HCT116 (cell line): ENCODE data around the gene TARBP2. TPM values are rescaled to one million over a fixed set of nuclear protein-coding genes. Genes with fewer than 3 reads are reported as not detected.

Experiments used
- ATAC-seq: fragments of 200-7000 bp; cut with Tn5 transposase; 2 replicates; pipeline ENCODE4 v1.9.1; 2020; ENCODE audit warnings: mild to moderate bottlenecking, moderate library complexity
- BruUV-seq: library from RNA; stranded (reverse); fragments of 400-500 nt; replicated peaks from 2 replicates; lab custom pipeline; 2021; lab: Mats Ljungman, UMichigan
- CTCF ChIA-PET: fragments of 300-600 bp; sonication (Branson Sonifier 250); formaldehyde crosslinking; loops from one replicate; lab custom pipeline; 2021; ENCODE audit warnings: antibody characterized with exemption; lab: Charles Lee
- POLR2A ChIA-PET: fragments of 300-600, 350-600 bp; sonication (Branson Sonifier 250); formaldehyde crosslinking; loops from one replicate; lab custom pipeline; 2021; ENCODE audit warnings: antibody characterized with exemption; lab: Charles Lee
- RAD21 ChIA-PET, 2 experiments: fragments of 300-600 bp; sonication (Branson Sonifier 250); formaldehyde crosslinking; loops; one replicate each; lab custom pipeline; 2023; ENCODE audit warnings: low total read pairs in 2 of 2; ENCODE audit not compliant: uncharacterized antibody in 2 of 2, unreplicated experiment in 2 of 2, low non-redundant PET in 1 of 2; lab: Charles Lee
- DNase-seq: peaks from one replicate; pipeline ENCODE4 v3.0.0-alpha.2; 2010; ENCODE audit warnings: low read depth, low spot score
- H2AFZ ChIP-seq: fragments of 200-600 bp; shearing (Covaris generic), sonication (generic); 2 replicates; pipeline ENCODE4 v1.6.1; 2017; ENCODE audit warnings: low read depth, mixed run types, mixed read lengths, antibody characterized with exemption, low read length; ENCODE audit not compliant: poor library complexity, severe bottlenecking
- H3K27ac ChIP-seq: 2 replicates; pipeline ENCODE4 v1.5.1; 2012; ENCODE audit warnings: low read depth, low read length
- H3K27me3 ChIP-seq: fragments of 200-600 bp; sonication (generic); 2 replicates; pipeline ENCODE4 v1.6.1; 2016; ENCODE audit warnings: mixed run types, low read length, mixed read lengths; ENCODE audit not compliant: insufficient read depth
- H3K36me3 ChIP-seq, 2 experiments: fragments of 200-500 bp in 1 of 2; fragments of 200-600 bp in 1 of 2; sonication (Bioruptor generic) in 1 of 2; sonication (generic) in 1 of 2; 2 replicates each; pipeline versions ENCODE4 v1.5.1 to v1.6.1; 2014 to 2016; ENCODE audit warnings: low read length in 2 of 2, inconsistent platforms in 1 of 2, mixed read lengths in 1 of 2, mixed run types in 1 of 2; ENCODE audit not compliant: insufficient read depth in 2 of 2, control insufficient read depth in 1 of 2
- H3K4me1 ChIP-seq, 2 experiments: fragments of 200-600 bp in 1 of 2; sonication (generic) in 1 of 2; 2 replicates each; pipeline versions ENCODE4 v1.5.1 to v1.6.1; 2012 to 2017; ENCODE audit warnings: low read length in 2 of 2, inconsistent platforms in 1 of 2, mild to moderate bottlenecking in 1 of 2, mixed read lengths in 1 of 2, mixed run types in 1 of 2, moderate library complexity in 1 of 2; ENCODE audit not compliant: insufficient read depth in 2 of 2, control insufficient read depth in 1 of 2
- H3K4me2 ChIP-seq: fragments of 200-600 bp; sonication (generic); 2 replicates; pipeline ENCODE4 v1.6.1; 2017; ENCODE audit warnings: mixed run types, low read length, mixed read lengths
- H3K4me3 ChIP-seq, 2 experiments: fragments of 200-600 bp in 1 of 2; sonication (generic) in 1 of 2; replicated peaks in 1 of 2; 2 replicates each; pipeline ENCODE4 v1.5.1; 2011 to 2016; ENCODE audit warnings: low read length in 2 of 2, control low read depth in 1 of 2, low read depth in 1 of 2, mild to moderate bottlenecking in 1 of 2, mixed read lengths in 1 of 2, mixed run types in 1 of 2
- H3K79me2 ChIP-seq: fragments of 200-600 bp; sonication (generic); 2 replicates; pipeline ENCODE4 v1.6.1; 2017; ENCODE audit warnings: mild to moderate bottlenecking, mixed run types, low read length, moderate library complexity, mixed read lengths; ENCODE audit not compliant: insufficient read depth
- H3K9ac ChIP-seq: fragments of 200-600 bp; sonication (generic); 2 replicates; pipeline ENCODE4 v1.6.1; 2016; ENCODE audit warnings: low read length, mixed read lengths
- H3K9me2 ChIP-seq: fragments of 200-600 bp; sonication (generic), shearing (Covaris generic); 2 replicates; pipeline ENCODE4 v1.6.1; 2017; ENCODE audit warnings: mixed run types, mild to moderate bottlenecking, moderate library complexity; ENCODE audit not compliant: insufficient read depth
- H3K9me3 ChIP-seq, 2 experiments: fragments of 200-500 bp in 1 of 2; fragments of 200-600 bp in 1 of 2; sonication (Bioruptor generic) in 1 of 2; sonication (generic) in 1 of 2; 2 replicates each; pipeline ENCODE4 v1.6.1; 2014 to 2017; ENCODE audit warnings: low read length in 2 of 2, mixed read lengths in 2 of 2, inconsistent platforms in 1 of 2, low read depth in 1 of 2, mild to moderate bottlenecking in 1 of 2, mixed run types in 1 of 2, moderate library complexity in 1 of 2; ENCODE audit not compliant: control insufficient read depth in 1 of 2, insufficient read depth in 1 of 2
- H4K20me1 ChIP-seq: fragments of 200-600 bp; sonication (generic), shearing (Covaris generic); 2 replicates; pipeline ENCODE4 v1.6.1; 2017; ENCODE audit warnings: mixed run types, mild to moderate bottlenecking, moderate library complexity; ENCODE audit not compliant: insufficient read depth
- ATF3 ChIP-seq: IDR thresholded peaks from 2 replicates; pipeline ENCODE4 v1.6.1; 2012
- CEBPB ChIP-seq: IDR thresholded peaks from 2 replicates; pipeline ENCODE4 v1.6.1; 2012; ENCODE audit warnings: low read depth
- CTCF ChIP-seq, 3 experiments: fragments of 200-600 bp in 1 of 3; sonication (generic) in 1 of 3; IDR thresholded peaks in 2 of 3; conservative IDR thresholded peaks in 1 of 3; 2 replicates each; pipeline ENCODE4 v1.5.1; 2012 to 2017; ENCODE audit warnings: low read depth in 2 of 3, low read length in 2 of 3, antibody characterized with exemption in 1 of 3, borderline replicate concordance in 1 of 3, control low read depth in 1 of 3, mild to moderate bottlenecking in 1 of 3, mixed read lengths in 1 of 3, mixed run types in 1 of 3, moderate library complexity in 1 of 3; ENCODE audit not compliant: insufficient read depth in 1 of 3
- EGR1 ChIP-seq: IDR thresholded peaks from 2 replicates; pipeline ENCODE4 v1.6.1; 2012; ENCODE audit warnings: low read depth
- ELF1 ChIP-seq: IDR thresholded peaks from 2 replicates; pipeline ENCODE4 v1.6.1; 2012; ENCODE audit warnings: low read depth, borderline replicate concordance
- EZH2 ChIP-seq: fragments of 200-600 bp; sonication (generic); IDR thresholded peaks from 2 replicates; pipeline ENCODE4 v1.6.1; 2017; ENCODE audit warnings: antibody characterized with exemption, mixed run types
- FOSL1 ChIP-seq: IDR thresholded peaks from 2 replicates; pipeline ENCODE4 v1.6.1; 2012; ENCODE audit warnings: low read depth
- JUND ChIP-seq: IDR thresholded peaks from 2 replicates; pipeline ENCODE4 v1.6.1; 2012
- POLR2A ChIP-seq: IDR thresholded peaks from 2 replicates; pipeline ENCODE4 v1.7.0; 2011; ENCODE audit warnings: borderline replicate concordance; ENCODE audit not compliant: insufficient read depth, insufficient read length; ENCODE audit errors: extremely low read depth
- RAD21 ChIP-seq: IDR thresholded peaks from 2 replicates; pipeline ENCODE4 v1.6.1; 2012; ENCODE audit warnings: low read depth, mild to moderate bottlenecking
- REST ChIP-seq: IDR thresholded peaks from 2 replicates; pipeline ENCODE4 v1.6.1; 2012; ENCODE audit warnings: low read depth
- SIN3A ChIP-seq: IDR thresholded peaks from 2 replicates; pipeline ENCODE4 v1.6.1; 2012; ENCODE audit warnings: low read depth
- SRF ChIP-seq: IDR thresholded peaks from 2 replicates; pipeline ENCODE4 v1.6.1; 2012; ENCODE audit warnings: low read depth
- TCF7L2 ChIP-seq: IDR thresholded peaks from 2 replicates; pipeline ENCODE4 v1.7.0; 2011; ENCODE audit warnings: borderline replicate concordance, inconsistent platforms; ENCODE audit not compliant: insufficient read depth, insufficient read length; ENCODE audit errors: extremely low read depth
- YY1 ChIP-seq: IDR thresholded peaks from 2 replicates; pipeline ENCODE4 v1.6.1; 2011; ENCODE audit warnings: low read length, low read depth, moderate library complexity, mild to moderate bottlenecking; ENCODE audit not compliant: insufficient replicate concordance; ENCODE audit errors: extremely low read depth
- ZBTB33 ChIP-seq: IDR thresholded peaks from 2 replicates; pipeline ENCODE4 v1.6.1; 2011; ENCODE audit warnings: mild to moderate bottlenecking, low read length, moderate library complexity; ENCODE audit not compliant: insufficient replicate concordance; ENCODE audit errors: extremely low read depth
- ZFX ChIP-seq: fragments of 450-650 bp; IDR thresholded peaks from 2 replicates; pipeline ENCODE4 v1.6.1; 2017
- ZNF274 ChIP-seq: fragments of 200-500 bp; sonication (Bioruptor generic); IDR thresholded peaks from 2 replicates; pipeline ENCODE4 v1.6.1; 2014; ENCODE audit warnings: mild to moderate bottlenecking, low read depth, low read length, inconsistent platforms
- intact Hi-C: fragments of 100-400 bp; cut with micrococcal nuclease; formaldehyde crosslinking; loops from 2 replicates; pipeline ENCODE4 v1.10.0; 2022
- total RNA-seq: library from RNA; stranded (reverse); gene quantifications from one replicate; pipeline ENCODE4 v1.2.1, GENCODE V29; 2021; ENCODE audit not compliant: unreplicated experiment

TARBP2 gene
- total RNA-seq, 1 experiment from 2014 or later: 40.1 TPM

- CTCF ChIA-PET: interaction anchor here (1.0 kb wide), 1 partner anchor 28 kb away, joined by 3 read pairs; no protein-coding TSS in a partner anchor
- Histone ChIP-seq H2AFZ (no peak overlapping the region), H3K27ac (no peak overlapping the region), H3K9me3 (no peaks in the 10 kb centered on the region), H3K36me3 (peaks cover 16% of the 10 kb centered on the region in 2 experiments; a peak in 3 of 4 replicates), H3K79me2 (no peaks in the 10 kb centered on the region), H3K4me3 (no peak overlapping the region), H4K20me1 (no peaks in the 10 kb centered on the region), H3K4me2 (no peak overlapping the region), H3K9ac (no peak overlapping the region), H3K9me2 (no peaks in the 10 kb centered on the region), H3K27me3 (no peaks in the 10 kb centered on the region), H3K4me1 (no peaks in the 10 kb centered on the region)
- RAD21 ChIA-PET: no interaction called here
- ATAC-seq (no peak), DNase-seq (no peak)
- BruUV-seq: no TSS peak
- intact Hi-C loops: no loop called here
- POLR2A ChIA-PET: no interaction called here
- TF ChIP-seq ATF3 (no peak), FOSL1 (no peak), JUND (no peak), CEBPB (no peak), CTCF (IDR thresholded peaks at IDR 0.05 in 2 of 3, conservative IDR thresholded peaks at IDR 0.05 in 1 of 3; ENCODE audit: borderline replicate concordance in 1 of 3, insufficient read depth in 1 of 3, low read depth in 2 of 3, low read length in 2 of 3) (no peak), EZH2 (no peak), REST (no peak), YY1 (no peak), ZBTB33 (no peak), POLR2A (no peak), TCF7L2 (no peak), SIN3A (no peak), ZNF274 (no peak), ZFX (no peak), ELF1 (no peak), EGR1 (no peak), SRF (no peak), RAD21 (no peak)
These were observed 13.7 kb downstream of the TARBP2 start for GRCh38 chr12:53514628-53515290.
